Hematopoietic multipotent progenitor cell (in vitro differentiated cells): ENCODE data around the gene CAPNS1. TPM values are rescaled to one million over a fixed set of nuclear protein-coding genes. Genes with fewer than 3 reads are reported as not detected.
"Not testable (repeated sequence)": the region's sequence is repeated elsewhere in the genome, so short reads cannot be mapped to it uniquely, and the experiment has no call there.

Experiments used
- DNase-seq, 3 donors: peaks; one replicate each; pipeline ENCODE4 v3.0.0-alpha.2; 2011 to 2015; ENCODE audit warnings: low read depth in 2 of 3, low spot score in 2 of 3
- total RNA-seq: library from RNA; depleted of rRNA; stranded (reverse); fragments of >200 nt; gene quantifications from one replicate; pipeline ENCODE4 v1.2.3, GENCODE V29; 2012

The CAPNS1 gene
- total RNA-seq, 1 donor, result 573 TPM

GRCh38 chr19:36113894-36114720, 25.8 kb upstream of the CAPNS1 start:
- DNase-seq, result peak in 2 of 3 donors; percentile 16 to 18

GRCh38 chr19:36114721-36115452, 25.0 kb upstream of the CAPNS1 start, which contains the start of gene POLR2I:
Gene POLR2I, minus strand, starts transcription at chr19:36114875. Its CDS starts 19 bp downstream, at chr19:36114856.
- DNase-seq, result peak; percentile 98 to 100 (median 100)

GRCh38 chr19:36115453-36116343, 24.2 kb upstream of the CAPNS1 start, which contains the start of gene TBCB:
Gene TBCB, plus strand, starts transcription at chr19:36115468. Its CDS starts 93 bp downstream, at chr19:36115561.
- no peak for DNase-seq

GRCh38 chr19:36116344-36116637, 23.6 kb upstream of the CAPNS1 start:
- DNase-seq, result no peak

- no peak for DNase-seq
Measured at GRCh38 chr19:36120092-36120983, 19.5 kb upstream of the CAPNS1 start.

- DNase-seq, result no peak
Measured at GRCh38 chr19:36120984-36121358, 18.9 kb upstream of the CAPNS1 start.

- no peak for DNase-seq
Measured at GRCh38 chr19:36121486-36122124, 18.3 kb upstream of the CAPNS1 start.

- DNase-seq, result no peak
Measured at GRCh38 chr19:36125557-36125956, 14.3 kb upstream of the CAPNS1 start.

- DNase-seq, result no peak
Measured at GRCh38 chr19:36128392-36128736, 11.5 kb upstream of the CAPNS1 start.

- not testable (repeated sequence) for DNase-seq
Measured at GRCh38 chr19:36131221-36131620, 8.6 kb upstream of the CAPNS1 start.

GRCh38 chr19:36134867-36135266, 5.0 kb upstream of the CAPNS1 start:
- DNase-seq, result not testable (repeated sequence)

GRCh38 chr19:36136964-36137686, 2.7 kb upstream of the CAPNS1 start:
- DNase-seq, result no peak

- no peak for DNase-seq
Measured at GRCh38 chr19:36139120-36139472, 770 bp upstream of the CAPNS1 start.

- DNase-seq, result peak; percentile 25 to 71 (median 52)
Measured at GRCh38 chr19:36140304-36141038, 605 bp downstream of the CAPNS1 start.

- peak; percentile 80 to 92 (median 87) for DNase-seq
Measured at GRCh38 chr19:36141039-36141927, 1.4 kb downstream of the CAPNS1 start.

- no peak for DNase-seq
Measured at GRCh38 chr19:36142046-36142445, 2.2 kb downstream of the CAPNS1 start.

- DNase-seq, result no peak
Measured at GRCh38 chr19:36142496-36142895, 2.6 kb downstream of the CAPNS1 start.
